IPS-NIHi7 (cell line): ENCODE measurements around the gene FAM107B.
A peak's percentile ranks its signal among the peaks of the same experiment; 100 is the strongest.

Experiments used
- DNase-seq: peaks from one replicate; pipeline ENCODE4 v3.0.0; 2012; ENCODE audit warnings: mixed read lengths; ENCODE audit errors: extremely low spot score

FAM107B gene

DNA sequence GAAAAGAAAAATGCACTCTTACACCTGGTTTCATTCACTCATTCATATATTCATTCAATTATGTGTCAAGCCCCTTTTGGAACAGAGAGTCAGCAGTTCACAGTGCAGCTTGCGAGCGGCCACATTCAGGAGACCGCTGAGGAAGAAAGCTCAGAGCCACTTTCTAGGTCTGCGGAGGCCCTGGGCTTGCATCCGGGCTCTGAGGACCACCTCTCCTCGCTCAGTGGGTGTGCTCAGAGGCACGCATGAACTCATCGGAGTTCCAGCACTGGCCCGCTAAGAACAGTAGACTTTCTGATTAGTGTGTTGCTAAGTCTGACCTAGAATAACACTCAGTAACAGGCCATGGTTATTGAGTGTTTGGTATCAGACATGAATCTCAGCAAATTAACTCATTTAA, 1.8 kb upstream of the FAM107B start:
- DNase-seq = no peak

DNA sequence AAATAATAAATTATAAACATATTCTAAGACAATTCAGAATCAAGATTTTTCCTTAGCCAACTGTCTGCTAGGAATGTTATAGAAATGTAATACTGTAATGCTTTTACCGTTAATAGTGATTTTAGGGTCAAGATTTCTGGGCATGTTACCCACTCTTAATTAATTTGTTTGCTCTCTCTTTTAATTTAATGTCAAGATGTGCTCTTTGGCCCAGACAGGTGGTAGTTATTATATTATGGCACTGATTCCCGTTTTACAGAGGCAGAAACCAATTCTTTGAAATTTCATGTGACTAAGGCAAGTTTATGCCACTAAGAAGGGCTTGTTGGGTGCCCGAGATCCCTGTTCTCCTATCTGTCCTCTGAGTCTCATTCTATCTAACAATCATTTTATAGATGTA, 959 bp upstream of the FAM107B start:
- no peak for DNase-seq

DNA sequence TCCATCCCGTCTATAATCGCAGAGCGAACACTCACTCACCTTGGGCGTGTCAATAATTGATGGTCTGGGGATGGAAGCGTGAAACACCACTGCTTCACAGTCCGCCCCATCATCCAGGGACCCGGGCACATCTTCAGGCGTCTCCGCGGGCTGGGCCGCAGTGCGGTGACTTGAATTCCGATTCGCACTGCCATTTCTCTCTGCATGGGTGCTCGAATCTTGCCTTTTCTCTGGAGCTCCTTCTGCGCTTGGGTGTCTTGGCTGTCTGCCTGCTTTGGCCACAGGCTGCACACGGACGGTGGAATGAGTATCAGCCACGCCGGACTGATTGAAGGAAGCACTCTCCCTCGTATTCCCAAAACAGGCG, 500 bp downstream of the FAM107B start:
- no peak for DNase-seq

DNA sequence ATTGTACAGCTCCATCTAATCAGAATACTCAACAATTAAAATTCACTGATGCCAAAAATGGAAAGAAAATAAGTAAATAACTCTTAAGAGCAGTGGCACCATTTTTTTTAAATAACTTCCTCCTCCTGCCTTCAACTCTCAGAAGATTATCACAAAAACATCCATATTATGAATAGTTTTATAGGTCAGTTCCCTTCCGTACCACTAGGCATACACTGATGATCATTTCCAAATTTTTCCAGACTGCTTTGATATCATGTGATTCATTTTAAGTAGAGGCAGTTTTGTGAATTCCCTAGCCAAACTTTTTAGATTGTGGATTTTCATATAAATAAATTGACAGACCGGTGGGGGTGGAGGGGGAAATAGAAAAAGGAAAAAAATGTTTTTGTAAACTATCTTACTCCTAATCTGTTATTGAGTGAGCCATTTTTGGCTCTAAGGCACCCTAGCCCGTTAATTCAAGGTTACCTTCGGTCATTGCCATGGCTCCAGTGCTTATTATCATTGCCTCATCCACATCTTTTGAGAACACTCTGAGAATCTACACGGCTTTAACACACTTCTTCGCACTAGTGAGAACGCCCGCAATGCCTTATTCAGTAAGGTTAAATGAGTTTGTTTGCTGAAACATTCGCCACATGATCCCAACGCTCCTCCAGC, 1.0 kb downstream of the FAM107B start:
- no peak for DNase-seq

DNA sequence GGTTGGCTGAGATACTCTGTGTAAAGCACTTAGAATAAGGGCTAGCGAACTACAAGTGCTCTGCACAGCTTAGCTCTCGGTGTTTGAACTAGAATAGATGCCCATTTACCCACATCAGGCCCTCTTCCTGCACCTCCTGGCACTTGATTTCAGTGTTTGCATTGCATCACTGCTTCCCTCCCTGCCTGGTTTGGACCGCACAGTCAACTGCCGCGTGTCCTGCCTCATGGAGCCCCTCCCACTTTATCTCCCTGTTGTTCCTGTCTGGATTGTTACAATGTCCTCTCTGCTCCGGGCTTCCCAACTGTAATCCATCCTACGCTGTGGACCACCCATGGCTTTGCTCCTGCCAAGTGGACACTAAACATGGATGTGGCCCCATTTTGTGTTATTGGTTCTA, 2.3 kb downstream of the FAM107B start:
- no peak for DNase-seq

DNA sequence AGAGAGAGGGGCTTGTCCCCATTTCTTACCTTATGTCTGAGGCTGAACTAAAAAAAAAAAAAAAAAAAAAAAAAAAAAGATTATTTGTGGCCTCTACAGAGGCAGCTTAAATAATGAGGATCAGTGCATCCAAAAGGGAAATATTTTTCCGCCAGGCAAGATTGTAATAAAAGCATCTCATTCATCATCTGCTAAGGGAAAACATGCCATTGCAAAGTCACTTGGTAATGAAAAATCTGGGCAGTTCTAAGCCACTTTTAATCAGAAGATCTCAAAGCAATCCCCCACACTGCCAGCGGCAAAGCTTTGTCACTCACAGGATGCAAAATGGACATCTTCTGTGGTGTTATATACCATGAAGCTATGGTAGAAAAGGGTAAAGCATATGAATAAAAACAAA, 3.8 kb downstream of the FAM107B start:
- DNase-seq = no peak

DNA sequence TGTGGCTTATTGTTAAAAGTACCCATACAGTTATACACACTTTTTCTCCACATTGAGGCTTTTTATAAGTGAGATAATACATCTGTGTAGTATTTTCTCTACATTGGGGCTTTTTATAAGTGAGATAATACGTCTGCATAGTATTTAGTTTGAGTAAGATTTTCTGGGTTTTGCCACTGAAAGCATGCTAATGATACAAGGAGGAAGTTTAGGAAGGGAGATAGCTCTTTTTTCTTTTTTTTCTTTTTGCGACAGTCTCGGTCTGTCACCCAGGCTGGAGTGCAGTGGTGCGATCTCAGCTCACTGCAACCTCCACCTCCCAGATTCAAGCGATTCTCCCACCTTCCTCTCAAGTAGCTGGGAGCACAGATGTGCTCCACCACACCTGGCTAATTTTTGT, 13.3 kb downstream of the FAM107B start:
- DNase-seq = no peak

DNA sequence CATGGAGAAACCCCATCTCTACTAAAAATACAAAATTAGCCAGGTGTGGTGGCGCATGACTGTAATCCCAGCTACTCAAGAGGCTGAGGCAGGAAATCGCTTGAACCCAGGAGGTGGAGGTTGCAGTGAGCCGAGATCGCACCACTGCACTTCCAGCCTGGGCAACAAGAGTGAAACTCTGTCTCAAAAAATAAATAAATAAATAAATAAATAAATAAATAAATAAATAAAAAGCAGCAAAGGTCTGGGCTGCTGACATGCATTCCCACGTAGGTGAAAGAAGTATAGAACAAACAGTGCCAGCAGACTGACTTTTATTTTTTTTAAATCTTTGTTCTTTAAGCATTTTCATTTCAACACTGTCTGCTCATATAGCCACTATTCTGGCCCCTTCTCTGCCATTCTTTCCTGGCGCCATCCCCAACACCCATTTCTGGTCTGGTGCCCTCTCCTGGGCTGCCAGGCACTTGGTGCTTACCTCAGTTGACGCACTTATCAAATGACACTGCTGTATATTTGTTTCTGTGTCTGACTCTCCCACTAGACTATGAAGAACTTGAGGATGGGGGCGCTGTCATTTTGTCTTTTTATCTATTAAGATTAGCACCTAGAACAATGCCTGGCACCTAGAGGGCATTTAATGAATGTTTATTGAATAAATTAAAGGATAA, 15.6 kb downstream of the FAM107B start:
- no peak for DNase-seq

DNA sequence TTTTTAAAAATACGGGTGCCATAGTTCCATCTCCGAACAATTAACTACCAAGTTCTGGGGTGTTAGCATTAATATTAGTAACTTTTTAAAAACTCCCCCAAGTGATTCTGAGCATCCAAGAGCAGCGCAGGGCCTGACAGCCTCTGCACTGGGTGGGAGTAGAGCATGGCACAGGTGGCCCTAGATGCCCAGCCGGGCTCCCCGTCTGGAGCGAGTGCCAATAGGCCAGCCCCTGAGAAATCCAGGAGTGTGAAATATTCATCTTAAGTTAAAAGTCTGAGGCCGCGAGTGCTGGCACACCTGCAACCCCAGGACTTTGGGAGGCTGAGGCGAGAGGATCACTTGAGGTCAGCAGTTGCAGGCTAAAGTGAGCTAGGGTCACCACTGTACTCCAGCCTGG, 16.2 kb downstream of the FAM107B start:
- no peak for DNase-seq

DNA sequence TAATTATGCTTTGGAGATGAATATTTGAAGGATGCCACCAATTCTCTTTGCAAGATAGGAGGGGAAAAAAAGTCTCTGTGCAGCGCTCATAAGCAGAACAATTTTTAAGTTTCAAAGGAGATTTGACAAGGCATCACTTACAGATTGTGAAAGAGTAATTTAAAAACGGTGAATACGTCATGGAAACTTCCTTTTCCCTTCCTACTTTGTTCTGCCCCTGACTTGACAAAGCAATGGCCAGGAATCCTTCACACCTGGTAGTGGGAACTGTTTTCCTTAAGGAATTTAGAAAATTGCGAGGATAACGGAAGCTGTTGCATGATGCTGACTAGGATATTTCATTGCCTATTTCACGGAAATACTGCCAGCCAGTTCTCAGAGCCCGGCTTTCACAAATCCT, 16.7 kb downstream of the FAM107B start:
- DNase-seq = no peak

DNA sequence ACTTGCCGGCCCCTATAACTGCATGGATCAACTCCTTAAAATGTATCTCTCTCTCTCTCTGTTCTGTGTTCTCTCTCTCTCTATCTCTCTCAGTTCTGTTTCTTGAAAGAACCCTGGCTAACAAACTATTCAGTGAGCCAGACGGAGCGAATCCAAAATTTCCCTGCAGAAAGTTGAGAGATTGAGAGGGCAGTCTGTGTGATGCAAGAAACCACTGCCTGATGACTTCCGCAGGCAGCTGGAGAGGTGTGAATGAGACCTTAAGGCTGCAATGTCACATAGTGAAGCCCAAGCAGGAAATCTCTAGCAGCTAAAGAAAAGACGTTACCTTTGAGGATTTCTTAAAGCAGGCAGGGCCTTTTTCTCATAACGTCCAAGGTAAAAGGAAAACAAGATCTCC, 17.3 kb downstream of the FAM107B start:
- DNase-seq = no peak

DNA sequence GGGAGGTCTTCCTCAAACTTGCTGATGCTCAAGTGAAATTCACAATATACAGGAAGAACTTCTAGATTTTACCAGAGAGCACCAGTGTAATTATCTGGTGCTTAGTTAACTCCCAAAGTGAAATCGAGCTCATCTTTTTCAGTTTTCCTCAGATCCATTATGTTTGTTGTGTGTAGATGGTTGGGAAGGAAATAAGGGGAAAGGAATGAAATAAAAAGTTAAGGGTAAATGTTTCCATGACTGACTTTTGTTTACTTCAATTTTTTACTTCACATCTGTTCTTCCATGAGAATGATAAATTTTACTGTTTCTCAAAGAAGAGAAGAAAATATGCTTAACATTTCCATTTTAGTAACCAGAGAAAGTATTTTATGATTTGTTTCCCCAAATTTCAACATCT, 21.3 kb downstream of the FAM107B start:
- DNase-seq = no peak

DNA sequence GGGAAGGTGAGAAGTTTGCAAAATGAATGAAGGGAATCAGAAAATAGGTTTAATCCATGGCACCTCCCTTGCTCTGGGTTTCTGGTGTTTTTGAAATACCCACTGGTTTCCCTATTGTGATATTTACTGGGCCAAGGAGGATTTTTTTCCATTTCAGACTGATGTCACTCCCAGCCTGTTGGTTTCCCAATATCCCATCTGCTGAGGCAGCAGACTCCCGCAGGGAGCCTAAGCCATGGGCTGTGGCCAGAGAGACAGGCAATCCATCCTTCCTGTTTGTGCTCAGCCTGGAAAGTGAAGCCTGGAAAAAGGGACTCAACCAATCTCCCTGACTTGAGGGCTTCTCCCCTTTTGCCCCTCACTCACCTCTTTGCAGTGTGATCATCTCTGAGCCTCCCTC, 22.8 kb downstream of the FAM107B start:
- DNase-seq = peak; percentile 38

DNA sequence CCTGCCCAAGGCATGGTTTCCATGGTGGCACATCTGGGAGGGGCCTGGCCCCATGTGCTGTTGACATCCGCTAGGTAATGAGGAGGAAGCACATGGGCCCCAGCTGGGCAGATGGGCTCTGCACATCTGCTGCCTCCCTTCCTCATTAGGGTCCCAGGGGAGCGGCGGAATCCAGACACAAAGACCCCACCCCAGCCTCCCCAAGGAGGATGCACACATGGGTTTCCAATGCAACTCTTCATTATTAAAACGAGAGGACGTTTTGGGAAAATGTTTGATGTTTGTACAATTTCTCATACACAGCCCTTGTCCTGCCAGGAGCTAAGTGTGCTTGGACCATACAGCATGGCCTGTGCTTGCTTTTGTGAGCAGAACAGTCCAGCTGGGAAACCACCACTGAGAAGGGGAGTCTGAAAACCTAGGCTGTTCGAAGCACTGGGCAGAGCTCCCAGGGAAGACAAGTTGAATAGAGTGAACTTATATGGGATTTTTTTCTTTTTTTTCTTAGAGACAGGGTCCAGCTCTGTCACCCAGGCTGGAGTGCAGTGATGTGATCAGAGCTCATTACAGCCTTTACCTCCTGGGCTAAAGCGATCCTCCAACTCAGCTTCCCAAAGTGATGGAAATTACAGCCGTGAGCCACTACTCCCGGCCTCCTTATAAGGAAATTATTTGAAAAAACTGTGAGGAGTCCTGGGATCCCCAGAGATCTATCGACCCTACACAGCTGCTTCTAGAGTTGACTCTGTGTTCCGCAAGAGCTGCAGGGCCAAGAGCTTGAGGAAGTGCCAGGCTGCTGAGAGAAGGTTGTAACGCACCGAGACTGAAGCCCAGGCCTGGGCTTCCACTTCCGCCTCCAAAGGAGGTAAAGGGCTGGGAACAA, 23.4 kb downstream of the FAM107B start:
- DNase-seq = no peak

DNA sequence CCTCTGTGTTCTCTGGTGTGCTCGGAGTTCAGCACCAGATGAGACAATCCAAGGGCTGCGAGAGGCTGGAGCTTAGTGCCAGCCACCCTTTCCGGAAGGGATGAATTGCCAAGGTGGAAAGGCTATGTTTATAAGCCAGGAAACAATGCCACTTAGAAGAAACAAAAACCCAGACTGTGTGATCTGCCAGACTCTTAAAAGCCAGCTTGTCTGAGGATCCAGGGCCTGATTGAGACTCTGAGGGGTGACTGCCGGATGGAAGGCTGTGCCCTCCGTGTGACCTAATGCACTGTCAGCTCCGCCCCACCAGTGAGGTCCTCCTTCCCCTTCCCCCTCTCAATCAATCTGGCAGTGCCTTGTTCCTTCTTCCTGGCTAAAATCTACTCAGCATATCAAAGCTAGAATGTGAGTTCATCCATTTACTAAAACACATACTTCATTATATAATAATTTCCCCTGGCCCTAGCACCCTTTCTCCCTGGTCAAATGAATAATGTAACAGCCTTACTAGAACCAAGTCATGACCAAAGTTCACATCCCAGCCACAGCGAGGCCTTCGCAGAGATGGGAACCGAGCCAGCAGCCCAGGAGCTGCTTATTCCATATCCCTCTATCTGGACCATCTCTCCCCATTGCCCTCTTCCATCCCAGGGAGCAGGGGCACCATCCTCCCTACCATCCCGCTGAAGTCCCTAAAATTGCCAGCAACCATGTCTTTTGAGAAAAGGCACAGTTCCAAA, 25.5 kb downstream of the FAM107B start:
- no peak for DNase-seq

DNA sequence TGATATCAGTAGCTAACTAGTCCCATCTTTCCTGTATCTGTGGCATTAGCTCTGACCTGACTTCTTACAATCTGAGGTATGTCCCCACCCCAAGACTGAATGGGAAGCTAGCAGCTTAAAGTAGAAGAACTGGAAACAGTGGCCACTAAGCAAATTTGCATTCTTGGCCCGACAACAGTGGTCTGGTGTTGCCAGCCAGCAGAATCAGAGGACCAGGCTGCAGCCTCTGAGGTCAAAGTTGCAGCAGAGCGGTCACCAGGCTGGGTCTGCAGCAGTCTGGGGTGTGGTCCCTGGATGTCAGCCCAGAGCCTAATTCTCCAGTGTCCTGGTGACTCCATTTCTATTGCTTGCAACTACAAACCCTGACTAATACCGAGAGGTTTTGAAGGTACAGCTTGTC, 26.3 kb downstream of the FAM107B start:
- DNase-seq = no peak

DNA sequence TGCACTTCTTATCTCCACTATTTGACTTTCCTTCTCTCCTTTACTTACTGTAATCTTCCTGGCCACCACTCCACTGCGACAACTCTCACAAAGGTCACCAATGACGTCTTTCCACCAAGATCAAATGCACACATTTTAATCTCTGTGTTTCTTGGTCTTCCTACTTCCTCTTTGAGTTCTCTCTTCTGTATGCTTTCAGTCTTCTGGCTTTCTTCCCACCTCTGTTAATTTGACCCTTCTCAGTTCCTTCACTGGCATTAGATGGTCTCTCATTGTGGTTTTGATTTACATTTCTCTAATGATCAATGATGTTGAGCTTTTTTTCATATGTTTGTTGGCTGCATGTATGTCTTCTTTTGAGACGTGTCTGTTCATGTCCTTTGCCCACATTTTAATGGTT, 31.9 kb downstream of the FAM107B start:
- DNase-seq = no peak

DNA sequence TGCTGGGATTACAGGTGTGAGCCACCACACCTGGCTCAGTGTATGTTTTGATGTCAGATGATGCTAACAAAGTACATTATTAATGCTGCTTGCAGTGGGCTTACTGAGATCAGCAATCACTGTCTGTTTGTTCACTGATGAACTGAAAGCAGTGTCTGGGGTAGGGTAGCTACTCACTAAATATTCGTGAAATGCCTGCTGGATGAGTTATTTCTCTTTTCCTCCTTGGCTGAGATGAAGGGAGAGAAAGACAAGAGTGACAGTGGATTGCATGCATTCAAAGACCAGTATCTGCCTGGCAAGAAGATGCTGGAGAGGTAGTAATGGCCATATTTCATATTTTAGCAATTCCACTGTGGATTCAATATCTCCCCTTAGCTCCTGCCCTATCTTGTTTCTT, 32.3 kb downstream of the FAM107B start:
- DNase-seq = no peak

DNA sequence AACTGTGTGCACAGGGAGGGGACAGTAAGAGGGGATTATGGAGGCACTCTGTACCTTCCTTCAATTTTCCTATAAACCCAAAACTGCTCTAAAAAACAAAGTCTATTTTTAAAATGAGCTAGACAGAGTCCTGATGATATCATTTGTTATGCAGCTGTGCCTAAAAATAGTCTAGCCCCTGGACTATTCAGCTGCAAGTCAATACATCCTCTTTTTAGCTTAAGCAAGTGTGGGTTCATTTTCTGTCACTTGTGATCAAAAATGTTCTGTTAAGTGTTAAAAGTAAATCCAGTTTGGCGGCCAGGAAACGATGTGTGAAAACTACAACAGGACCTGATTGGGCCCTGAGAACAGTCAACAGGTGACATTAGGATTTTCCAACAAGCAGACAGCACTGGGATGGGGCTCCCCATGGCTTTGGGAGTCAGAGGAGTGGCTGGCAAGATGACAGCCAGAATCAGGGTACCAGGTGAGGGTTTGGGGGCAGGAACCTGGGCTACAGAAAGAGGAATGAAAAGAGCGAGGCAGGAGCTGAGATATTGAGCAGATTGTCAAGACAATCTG, 33.9 kb downstream of the FAM107B start:
- no peak for DNase-seq

DNA sequence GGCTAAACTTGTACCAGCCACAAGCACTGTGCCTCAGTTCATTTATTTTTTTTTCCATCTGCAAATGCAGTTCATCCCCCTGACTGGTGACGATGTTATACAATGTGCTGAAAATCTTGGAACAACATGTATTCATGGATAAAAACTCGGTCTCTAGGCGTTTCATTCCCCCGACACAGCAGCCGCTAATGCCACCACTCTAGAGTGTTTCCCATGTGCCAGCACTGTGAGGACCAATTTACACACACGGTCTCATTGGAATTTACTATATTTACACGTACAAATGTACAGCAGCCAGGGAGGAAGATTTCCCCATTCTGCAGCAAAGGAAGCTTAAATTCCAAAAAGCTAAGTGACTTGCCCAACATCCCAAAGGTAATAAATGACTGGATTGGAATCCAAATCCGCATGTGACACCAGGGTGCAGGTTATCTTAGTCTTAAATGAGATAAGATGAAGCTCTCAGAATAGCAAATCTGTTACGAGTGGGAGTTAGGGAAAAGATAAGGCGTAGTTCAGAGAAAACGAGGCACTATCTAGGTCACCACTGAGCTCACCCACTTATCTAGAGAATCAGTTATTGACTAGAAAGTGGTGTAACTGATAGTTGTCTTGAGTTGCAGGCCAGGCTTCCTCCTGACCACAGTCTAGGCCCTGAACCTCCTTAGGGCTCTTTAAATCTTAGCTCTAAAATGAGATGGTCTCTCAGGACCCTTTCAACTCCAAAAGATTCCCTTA, 36.7 kb downstream of the FAM107B start:
- DNase-seq = no peak

DNA sequence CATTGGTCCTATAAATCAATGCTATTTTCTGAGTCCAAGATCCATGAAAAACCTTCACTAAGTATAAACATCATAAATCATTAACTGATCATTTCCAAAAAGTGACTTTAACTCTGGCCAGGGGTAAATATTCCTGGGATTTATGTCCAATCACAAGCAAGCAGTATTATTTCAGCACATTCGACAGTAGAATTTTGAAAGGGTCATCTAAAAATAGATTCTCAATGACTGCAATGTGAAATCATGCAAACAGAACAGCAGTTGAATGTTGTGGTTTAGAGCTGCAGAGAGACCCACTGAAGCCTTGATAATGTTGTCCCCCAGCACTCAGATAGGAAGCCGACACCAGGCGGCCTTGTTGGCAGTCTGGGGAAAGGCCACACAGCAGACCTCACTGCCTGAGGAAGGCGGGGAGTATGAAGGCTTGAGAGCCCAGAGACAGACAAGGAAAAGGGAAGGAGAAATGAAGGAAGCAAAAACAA, 38.1 kb downstream of the FAM107B start:
- peak; percentile 59 for DNase-seq
